ENCODE data around the gene APLF.

GRCh38 chr2:68432696-68433658 is 34.4 kb upstream of the APLF start:
- TF ChIP-seq CTCF (IDR thresholded peaks at IDR 0.05 in 2 of 3, conservative IDR thresholded peaks at IDR 0.05 in 1 of 3; ENCODE audit: control insufficient read depth in 2 of 3, extremely low read depth in 1 of 3, insufficient read depth in 1 of 3, low read depth in 3 of 3, low read length in 3 of 3) (no peak), EZH2 (IDR thresholded peaks at IDR 0.05; ENCODE audit: borderline replicate concordance, control insufficient read depth, low read depth, low read length) (no peak), MYB (IDR thresholded peaks at IDR 0.05; ENCODE audit: borderline replicate concordance, low read depth, low read length) (no peak), REST (IDR thresholded peaks at IDR 0.05; ENCODE audit: low read depth, low read length) (no peak), SREBF1 (IDR thresholded peaks at IDR 0.05; ENCODE audit: low read length) (no peak), ETV6 (conservative IDR thresholded peaks at IDR 0.05 in 1 of 2, IDR thresholded peaks at IDR 0.05 in 1 of 2; ENCODE audit: borderline replicate concordance in 1 of 2, low read depth in 1 of 2) (no peak), CEBPB (IDR thresholded peaks at IDR 0.05; ENCODE audit: borderline replicate concordance in 1 of 2, low read depth in 2 of 2, low read length in 2 of 2) (no peak), ATF2 (IDR thresholded peaks at IDR 0.05; ENCODE audit: low read length) (no peak), YY1 (IDR thresholded peaks at IDR 0.05; ENCODE audit: low read depth, low read length) (no peak)

All from GM12878 (cell line).